PC-9 (cell line): ENCODE measurements around the gene SLC24A4.

Experiments
- EZH2 ChIP-seq: fragments of 200-600 bp; sonication (generic); IDR thresholded peaks from 2 replicates; pipeline ENCODE4 v1.8.0; 2017; ENCODE audit warnings: antibody characterized with exemption, low read depth
- TF ChIP-seq, protein P1 (sequence below): fragments of 200-600 bp; sonication (generic); conservative IDR thresholded peaks from 2 replicates; pipeline ENCODE4 v1.6.1; 2017; ENCODE audit warnings: mixed run types, antibody characterized with exemption, mild to moderate bottlenecking, moderate library complexity

DNA sequence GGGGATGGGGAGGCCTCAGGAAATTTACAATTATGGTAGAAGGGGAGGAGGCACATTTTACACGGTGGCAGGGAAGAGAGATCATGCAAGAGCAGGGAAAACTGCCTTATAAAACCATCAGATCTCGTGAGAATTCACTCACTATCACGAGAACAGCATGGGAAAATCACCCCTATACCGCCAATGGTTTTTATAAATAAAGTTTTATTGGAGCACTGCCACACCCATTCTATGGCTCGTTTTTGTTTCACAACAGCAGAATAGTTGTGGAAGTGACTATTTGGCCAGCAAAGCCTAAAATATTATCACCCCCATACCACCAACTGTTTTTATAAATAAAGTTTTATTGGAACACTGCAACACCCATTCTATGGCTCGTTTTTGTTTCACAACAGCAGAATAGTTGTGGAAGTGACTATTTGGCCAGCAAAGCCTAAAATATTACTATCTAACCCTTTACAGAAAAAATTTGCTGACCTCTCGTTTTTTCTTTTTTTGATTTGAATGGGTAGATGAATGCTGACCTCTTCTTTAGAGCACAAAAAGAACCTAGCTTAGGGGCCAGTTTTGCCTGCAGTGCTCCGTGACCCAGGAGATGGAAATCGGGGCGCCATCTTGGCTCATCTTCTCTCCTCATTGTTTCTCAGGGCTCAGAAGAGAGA, 113.3 kb downstream of the SLC24A4 start:
- TF ChIP-seq, protein P1, sequence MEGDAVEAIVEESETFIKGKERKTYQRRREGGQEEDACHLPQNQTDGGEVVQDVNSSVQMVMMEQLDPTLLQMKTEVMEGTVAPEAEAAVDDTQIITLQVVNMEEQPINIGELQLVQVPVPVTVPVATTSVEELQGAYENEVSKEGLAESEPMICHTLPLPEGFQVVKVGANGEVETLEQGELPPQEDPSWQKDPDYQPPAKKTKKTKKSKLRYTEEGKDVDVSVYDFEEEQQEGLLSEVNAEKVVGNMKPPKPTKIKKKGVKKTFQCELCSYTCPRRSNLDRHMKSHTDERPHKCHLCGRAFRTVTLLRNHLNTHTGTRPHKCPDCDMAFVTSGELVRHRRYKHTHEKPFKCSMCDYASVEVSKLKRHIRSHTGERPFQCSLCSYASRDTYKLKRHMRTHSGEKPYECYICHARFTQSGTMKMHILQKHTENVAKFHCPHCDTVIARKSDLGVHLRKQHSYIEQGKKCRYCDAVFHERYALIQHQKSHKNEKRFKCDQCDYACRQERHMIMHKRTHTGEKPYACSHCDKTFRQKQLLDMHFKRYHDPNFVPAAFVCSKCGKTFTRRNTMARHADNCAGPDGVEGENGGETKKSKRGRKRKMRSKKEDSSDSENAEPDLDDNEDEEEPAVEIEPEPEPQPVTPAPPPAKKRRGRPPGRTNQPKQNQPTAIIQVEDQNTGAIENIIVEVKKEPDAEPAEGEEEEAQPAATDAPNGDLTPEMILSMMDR = no peak
- no peak for TF ChIP-seq EZH2
